Hepatic stellate cell (primary cell): ENCODE results near the gene DNASE1.
A peak's percentile ranks its signal among the peaks of the same experiment; 100 is the strongest.
"Not testable (repeated sequence)": the region's sequence is repeated elsewhere in the genome, so short reads cannot be mapped to it uniquely, and the experiment has no call there.

ENCODE experiments used
- DNase-seq: peaks from one replicate; pipeline ENCODE4 v3.0.0; 2011; ENCODE audit warnings: low spot score

Gene DNASE1

DNA sequence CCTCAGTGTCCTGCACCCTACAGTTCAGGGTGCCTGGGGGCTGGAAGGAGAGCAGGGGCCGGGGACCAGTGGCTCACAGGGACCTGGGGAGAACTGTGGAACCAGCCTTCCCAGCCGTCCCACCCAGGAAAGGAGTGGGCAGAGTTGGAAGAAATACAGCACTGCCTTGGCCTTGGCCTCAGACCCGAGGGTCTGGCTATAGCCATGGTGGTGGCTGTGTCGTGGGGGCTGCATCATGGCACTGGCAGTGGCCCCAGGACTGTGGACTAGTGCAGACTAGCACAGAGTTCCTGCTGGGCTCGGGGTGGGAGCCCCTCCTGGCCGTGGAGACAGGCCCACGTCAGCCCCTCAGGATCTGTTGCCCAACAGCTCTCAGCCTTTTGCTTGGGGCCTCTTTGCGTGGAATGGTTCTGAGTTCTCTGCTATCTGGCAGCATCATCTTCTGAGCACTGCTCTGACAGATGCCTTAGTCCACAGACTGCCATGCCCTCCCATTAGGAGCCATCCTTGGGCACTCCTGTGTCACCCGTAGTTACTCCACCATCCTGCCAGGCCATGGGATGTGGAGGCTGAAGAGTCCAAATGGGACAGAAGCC, 12.6 kb upstream of the DNASE1 start:
- no peak for DNase-seq

GRCh38 chr16:3642397-3643094, 11.9 kb upstream of the DNASE1 start:
- peak; percentile 80 for DNase-seq

- no peak for DNase-seq
These were observed 11.3 kb upstream of the DNASE1 start for GRCh38 chr16:3643095-3643730.

GRCh38 chr16:3645108-3645503, 9.4 kb upstream of the DNASE1 start:
- DNase-seq: no peak

DNA sequence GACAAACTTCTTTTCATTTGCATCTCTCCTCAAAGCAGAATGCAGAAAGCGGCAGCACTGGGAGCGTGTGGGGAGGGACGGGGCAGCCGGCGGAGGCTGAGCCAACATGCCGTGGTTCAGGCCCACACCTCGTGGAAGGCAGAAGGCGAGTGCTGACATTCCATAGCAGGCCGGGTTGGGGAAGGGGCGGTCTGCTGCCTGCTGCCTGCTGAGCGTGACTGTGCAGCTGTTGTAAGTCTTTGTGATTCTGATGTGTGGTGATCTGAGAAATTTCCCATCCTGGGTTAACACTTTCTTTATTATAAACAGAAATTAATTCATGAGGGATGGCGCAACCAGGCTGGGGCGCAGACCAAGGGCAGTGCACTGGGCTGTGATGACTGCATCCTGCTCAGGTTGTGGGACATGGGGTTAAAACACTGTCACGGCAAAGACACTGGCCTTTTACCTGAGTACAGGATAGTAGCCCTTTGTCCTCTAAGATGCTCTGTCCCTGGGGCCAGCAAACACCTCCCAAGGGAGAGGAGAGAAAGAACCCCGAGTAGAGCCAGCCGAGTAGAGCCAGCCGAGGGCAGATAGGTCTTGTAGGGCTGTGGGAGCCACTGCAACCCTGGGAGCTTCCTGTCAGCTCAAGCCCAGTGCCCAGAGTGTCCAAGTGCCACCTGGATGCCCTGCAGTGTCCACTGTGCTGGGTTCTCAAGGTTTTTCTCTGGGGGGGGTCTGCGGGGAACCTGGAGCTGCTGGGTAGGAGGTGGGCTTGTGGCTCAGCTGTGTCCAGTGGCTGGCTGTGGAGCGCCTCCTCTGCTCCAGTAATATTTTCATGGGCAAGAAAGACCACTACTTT, 8.8 kb upstream of the DNASE1 start:
- no peak for DNase-seq

DNA sequence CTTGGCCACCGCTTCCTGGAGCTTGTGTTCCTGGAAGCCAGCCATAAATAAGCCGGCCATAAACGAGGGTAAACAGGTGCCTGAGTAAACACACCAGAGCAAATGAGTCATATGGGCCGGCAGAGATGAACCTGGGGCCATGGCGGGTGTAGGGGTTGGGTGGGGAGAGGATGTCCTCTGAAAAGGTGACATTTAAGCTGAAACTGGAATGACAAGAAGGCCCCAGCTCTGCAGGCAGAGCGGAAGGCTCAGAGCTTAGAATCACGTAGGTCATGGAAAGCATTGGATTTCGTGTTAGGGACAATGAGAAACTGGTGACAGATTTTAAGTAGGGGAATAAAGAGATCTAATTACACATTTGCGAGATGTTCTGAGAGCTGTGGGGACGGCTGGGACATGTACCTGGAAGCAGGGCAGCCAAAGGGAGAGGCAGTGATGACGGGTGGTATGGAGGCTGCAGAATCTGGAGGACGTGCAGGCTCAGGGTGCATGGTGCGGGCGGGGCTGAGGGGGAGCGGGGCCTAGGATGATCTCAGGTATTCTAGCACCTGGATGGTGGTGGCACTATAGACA, 8.1 kb upstream of the DNASE1 start:
- DNase-seq: no peak

DNA sequence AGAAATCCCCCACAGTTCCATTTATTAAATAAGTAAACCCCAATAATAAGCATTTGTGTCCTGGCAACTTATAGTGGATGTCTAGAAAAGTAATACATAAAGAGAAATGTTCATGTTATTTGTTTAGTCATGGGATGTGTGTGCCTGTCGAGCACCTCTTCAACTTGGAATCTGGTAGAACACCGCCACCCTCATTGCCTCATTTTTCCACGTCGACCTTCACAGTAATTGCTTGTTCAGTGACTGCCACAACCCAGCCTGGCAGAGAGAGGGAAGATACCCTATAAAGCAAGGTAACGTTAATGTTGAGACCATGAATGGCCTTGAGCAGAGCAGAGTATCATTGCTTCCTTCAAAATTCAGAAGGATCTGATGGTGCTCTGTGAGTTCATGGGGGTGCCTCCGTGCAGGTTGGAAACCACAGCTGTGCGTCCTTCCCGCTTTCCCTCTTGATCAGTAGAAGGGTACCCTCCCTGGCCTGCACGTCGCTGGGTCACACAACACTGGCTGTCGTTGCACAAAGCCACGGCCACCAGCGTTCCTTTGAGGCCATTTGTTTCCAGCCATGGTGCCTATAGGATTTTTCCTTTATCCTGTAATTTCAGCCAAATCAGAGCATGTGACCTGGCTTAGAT, 3.7 kb upstream of the DNASE1 start:
- DNase-seq: no peak

GRCh38 chr16:3651461-3652372, 2.8 kb upstream of the DNASE1 start:
- no peak for DNase-seq

DNA sequence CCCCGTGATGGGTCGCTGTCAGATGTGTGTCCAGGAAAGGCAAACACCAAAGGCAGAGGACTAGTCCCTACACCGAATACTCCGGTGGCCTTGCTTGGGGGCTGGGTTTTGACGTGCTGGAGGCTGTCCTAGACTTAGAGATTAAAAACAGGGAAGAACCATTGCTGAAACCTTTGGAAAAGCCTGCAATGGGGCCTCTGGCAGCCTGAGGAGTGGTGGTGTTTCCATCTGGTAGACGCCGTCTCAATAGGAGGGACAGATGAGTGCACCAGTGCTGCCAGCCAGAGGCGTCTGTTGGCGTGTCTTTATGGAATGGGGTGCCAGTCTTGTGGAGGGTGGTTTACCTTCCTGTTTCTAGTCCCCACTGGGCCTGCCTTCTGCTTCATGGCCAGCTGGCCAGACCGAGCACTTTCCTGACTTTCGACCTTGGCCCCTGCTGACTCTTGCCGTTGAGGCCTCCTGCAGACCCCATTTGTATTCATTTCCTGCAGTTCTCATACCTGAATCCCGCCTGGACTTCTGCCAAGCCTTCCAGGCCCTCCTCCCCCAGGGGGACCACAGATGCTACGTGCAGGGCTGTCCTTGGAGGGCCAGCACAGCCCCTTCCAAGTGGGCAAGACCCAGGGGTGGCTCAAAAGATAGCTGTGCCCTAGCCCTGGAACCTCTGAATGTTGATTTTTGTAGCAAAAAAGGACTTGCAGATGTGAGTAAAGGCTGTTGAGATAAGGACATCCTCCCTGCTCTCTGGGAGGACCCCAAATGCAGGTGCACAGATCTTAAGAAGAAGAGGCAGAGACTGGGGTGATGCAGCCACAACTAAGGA, 1.9 kb upstream of the DNASE1 start:
- no peak for DNase-seq

GRCh38 chr16:3655030-3655395, 522 bp downstream of the DNASE1 start:
- DNase-seq: no peak

DNA sequence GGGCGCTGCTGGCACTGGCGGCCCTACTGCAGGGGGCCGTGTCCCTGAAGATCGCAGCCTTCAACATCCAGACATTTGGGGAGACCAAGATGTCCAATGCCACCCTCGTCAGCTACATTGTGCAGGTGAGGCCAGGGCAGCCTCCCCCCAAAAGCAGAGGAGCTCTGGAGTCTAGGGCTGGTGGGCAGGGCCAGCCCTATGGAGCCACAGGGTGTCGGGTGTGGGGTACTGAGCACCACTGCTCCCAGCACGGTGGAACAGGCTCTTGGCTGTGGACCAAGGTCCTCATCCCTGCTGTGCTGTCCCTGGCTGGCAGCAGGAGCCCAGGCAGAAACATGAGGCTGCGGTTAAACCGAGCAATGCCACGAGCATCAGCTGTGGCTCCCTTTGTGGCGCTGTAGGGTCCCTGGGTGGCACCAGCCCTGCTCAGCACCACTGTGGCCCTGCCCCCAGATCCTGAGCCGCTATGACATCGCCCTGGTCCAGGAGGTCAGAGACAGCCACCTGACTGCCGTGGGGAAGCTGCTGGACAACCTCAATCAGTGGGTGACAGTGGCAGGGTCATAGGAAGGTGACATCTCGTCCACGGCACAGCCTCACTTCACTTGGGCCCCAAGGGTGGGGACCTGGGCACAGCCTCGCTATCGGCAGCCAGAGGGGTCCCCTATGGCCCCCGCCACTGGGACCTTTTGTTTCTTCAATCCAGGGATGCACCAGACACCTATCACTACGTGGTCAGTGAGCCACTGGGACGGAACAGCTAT, 1.1 kb downstream of the DNASE1 start:
- no peak for DNase-seq

- not testable (repeated sequence) for DNase-seq
These were observed 1.6 kb downstream of the DNASE1 start for GRCh38 chr16:3656160-3656490.

DNA sequence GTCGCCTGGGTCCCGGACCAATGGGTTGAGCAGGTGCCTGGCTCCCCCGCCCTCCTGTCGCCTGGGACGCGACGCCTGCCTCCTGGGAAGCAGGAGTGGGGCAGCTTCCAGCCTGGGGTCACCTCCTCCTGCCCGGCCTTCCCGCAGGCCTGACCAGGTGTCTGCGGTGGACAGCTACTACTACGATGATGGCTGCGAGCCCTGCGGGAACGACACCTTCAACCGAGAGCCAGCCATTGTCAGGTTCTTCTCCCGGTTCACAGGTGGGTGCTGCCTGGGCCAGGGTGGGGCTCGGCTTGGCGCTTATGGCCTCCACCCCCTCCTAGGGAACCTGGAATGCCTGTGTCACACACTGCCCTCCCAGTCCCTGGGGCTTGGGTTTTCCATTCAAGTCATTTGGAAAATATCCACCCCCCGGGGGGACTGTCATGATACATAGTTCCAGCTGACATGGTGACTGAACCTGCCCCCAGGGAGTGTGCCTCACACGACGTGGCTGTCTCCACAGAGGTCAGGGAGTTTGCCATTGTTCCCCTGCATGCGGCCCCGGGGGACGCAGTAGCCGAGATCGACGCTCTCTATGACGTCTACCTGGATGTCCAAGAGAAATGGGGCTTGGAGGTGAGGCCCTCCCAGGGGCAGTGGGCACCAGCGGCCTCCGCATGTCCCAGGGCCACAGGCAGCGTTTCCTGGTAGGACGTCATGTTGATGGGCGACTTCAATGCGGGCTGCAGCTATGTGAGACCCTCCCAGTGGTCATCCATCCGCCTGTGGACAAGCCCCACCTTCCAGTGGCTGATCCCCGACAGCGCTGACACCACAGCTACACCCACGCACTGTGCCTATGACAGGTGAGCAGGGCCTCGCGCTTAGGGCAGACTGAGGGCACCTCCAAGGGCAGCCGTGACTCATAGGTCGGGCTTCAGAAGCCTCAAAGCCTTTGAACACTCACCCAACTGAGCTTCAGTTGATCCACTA, 2.3 kb downstream of the DNASE1 start:
- DNase-seq: no peak

DNA sequence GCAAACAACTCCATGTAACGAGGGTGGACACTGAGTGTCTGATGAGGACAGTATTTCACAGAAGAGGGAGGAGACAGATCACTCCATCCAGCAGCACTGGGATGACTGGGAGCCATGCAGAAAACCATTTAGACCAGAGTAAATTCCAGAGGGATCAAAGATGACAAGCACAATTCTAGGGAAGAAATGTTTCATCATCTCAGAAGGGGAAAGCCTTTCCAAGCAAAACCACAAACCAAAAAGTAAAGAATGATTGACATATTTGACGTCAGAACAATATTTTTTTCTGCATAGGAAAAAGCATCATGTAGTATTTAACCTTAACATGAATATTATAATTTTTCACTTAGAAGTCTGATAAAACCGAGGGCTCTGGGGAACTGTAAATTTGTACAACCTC, 4.8 kb downstream of the DNASE1 start:
- DNase-seq: no peak

DNA sequence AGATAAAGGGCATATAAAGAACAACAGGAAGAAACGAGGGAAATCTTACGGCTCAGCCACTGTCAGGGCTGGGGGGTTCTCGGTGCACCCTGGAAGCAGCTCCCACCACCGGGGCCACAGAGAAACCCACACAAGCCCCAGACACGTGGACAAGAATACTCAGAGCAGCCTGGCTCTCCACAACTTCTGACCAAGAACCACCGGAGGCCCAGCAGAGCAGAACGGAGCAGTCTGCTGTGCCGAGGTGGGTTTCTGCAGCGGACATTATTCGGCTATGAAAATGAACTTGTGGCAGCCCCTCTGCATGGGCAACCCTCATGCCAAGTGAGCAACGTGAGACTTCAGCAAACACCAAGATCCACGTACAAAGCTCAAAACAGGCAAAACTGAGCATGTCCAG, 6.8 kb downstream of the DNASE1 start:
- no peak for DNase-seq

DNA sequence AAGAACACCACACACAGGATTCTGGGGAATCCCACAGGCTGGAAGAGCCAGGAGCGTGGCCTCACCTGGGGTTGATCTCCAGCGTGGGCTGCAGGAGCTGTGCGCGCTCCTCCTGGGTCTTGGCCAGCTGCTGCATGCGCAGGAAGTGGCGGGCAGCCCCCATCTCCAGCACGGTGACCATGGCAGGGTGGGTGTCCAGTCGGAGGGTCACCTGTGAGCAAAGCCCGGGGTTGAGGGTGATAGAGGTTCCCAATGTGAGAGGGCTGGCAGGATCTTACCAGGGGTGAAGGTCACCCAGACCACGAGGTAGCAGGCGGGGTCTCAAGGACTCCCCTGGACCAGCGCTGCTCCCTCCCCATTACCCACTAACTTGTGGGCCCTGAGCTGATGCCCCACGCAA, 7.4 kb downstream of the DNASE1 start:
- DNase-seq: no peak

- DNase-seq: no peak
These were observed 8.1 kb downstream of the DNASE1 start for GRCh38 chr16:3662601-3663000.
